ENCODE data around the gene FYB2. TPM values are rescaled to one million over a fixed set of nuclear protein-coding genes. Genes with fewer than 3 reads are reported as not detected.

FYB2 gene, protein sequence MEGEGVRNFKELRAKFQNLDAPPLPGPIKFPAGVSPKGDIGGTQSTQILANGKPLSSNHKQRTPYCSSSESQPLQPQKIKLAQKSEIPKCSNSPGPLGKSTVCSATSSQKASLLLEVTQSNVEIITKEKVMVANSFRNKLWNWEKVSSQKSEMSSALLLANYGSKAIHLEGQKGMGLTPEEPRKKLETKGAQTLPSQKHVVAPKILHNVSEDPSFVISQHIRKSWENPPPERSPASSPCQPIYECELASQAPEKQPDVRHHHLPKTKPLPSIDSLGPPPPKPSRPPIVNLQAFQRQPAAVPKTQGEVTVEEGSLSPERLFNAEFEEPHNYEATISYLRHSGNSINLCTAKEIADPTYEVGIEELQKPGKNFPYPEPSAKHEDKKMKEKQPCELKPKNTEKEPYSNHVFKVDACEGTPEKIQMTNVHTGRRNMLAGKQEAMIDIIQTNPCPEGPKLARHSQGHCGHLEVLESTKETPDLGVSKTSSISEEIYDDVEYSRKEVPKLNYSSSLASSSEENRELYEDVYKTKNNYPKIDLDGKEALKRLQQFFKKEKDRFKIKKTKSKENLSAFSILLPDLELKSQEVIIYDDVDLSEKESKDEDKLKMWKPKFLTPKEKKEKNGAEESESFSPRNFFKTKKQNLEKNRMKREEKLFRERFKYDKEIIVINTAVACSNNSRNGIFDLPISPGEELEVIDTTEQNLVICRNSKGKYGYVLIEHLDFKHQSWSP
- total RNA-seq (ENCODE audit: low replicate concordance): not detected in 2 replicates

DNA sequence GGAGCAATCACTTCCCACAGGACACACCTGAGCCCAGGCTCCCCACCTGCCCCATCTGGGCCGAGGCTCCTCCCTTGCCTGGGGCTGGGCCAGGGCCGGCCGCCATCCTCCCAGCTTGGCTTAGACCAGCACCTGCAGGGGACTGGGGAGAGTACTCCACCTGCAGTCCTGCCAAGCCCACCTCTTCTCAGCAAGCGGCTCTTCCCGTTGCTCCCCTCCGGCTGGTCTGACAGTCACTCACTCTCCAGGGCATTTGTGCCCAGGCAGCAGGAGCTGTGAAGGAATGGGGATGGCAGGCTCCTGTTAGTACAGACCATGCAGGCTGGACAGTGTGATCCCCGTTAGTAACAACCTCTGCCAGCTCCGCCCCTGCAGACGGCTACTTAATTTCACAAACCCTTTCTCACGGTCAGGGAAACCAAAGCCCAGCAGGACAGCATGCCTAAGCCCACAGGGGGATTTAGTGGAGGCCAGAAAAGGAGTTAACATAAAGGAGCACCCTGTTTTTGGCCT lies at the start of gene FYB2:
Gene FYB2, minus strand, starts transcription at position 18 of the 513 bp plus-strand sequence. CDS start 114 bp downstream, outside the sequence.
- no peak within 1 kb of the TSS for H3K4me3 ChIP-seq (ENCODE audit: low read depth, low read length)
- no peak for DNase-seq (ENCODE audit: low read depth)
- TF ChIP-seq, protein P1, sequence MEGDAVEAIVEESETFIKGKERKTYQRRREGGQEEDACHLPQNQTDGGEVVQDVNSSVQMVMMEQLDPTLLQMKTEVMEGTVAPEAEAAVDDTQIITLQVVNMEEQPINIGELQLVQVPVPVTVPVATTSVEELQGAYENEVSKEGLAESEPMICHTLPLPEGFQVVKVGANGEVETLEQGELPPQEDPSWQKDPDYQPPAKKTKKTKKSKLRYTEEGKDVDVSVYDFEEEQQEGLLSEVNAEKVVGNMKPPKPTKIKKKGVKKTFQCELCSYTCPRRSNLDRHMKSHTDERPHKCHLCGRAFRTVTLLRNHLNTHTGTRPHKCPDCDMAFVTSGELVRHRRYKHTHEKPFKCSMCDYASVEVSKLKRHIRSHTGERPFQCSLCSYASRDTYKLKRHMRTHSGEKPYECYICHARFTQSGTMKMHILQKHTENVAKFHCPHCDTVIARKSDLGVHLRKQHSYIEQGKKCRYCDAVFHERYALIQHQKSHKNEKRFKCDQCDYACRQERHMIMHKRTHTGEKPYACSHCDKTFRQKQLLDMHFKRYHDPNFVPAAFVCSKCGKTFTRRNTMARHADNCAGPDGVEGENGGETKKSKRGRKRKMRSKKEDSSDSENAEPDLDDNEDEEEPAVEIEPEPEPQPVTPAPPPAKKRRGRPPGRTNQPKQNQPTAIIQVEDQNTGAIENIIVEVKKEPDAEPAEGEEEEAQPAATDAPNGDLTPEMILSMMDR (IDR thresholded peaks at IDR 0.05; ENCODE audit: insufficient read depth, low read length): no peak

DNA sequence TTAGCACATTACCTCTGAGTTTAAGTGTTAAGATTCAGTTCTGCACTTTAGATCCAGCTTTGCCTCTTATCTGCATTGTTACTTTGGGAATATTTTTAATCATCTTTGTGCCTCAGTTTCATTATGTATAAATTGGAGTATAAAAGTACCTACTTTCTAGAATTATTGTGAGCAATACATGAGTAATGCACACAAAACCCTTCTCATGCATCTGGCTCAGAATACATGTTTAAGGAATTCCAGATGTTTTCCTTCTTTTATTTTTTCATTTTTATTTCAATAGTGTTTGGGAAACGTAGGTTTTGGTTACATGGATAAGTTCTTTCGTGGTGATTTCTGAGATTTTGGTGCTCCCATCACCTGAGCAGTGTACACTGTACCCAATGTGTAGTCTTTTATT lies 49.6 kb upstream of the FYB2 start:
- TF ChIP-seq, protein P1 (IDR thresholded peaks at IDR 0.05; ENCODE audit: insufficient read depth, low read length): no peak
- H3K4me3 ChIP-seq (ENCODE audit: low read depth, low read length): no peak overlapping the region
- peak; percentile 72 for DNase-seq (ENCODE audit: low read depth)

DNA sequence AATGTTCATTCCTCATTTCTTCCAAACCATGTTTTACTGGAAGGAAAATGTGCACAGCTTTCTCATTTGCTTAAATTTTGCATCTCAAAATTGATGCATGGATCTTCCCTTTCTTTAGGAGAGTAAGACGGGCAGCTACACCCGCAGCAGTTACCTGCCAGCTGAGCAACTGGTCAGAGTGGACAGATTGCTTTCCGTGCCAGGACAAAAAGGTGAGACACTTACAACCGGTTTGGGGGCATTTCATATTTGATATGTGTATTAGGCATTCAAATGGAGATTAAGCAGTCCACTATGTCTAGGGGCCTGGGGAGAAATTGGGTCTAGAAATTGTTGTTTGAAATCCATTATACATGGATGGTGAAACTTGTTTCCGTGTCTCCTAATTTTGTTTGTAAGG lies 48.3 kb upstream of the FYB2 start:
- no peak overlapping the region for H3K4me3 ChIP-seq (ENCODE audit: low read depth, low read length)
- TF ChIP-seq, protein P1 (IDR thresholded peaks at IDR 0.05; ENCODE audit: insufficient read depth, low read length): no peak
- DNase-seq (ENCODE audit: low read depth): no peak

DNA sequence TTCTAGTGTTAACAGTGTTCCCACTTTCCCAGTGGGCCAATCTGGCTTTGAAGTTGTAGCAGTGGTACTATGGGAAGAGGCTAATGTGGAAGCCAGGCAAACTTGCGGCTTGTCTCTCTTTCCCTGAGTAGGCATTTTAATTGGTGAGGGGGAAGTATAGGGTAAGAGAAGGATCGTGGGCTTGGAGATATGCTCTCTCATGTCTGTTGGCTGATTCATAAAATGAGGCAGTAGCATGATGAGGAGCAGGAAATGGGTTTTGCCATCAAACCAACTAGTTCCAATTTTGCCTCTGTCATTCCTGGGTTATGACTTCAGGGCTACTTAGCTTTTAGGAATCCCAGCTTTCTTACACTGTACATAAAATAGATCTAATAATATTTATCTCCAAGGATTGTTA lies 47.5 kb upstream of the FYB2 start:
- TF ChIP-seq, protein P1 (IDR thresholded peaks at IDR 0.05; ENCODE audit: insufficient read depth, low read length): no peak
- H3K4me3 ChIP-seq (ENCODE audit: low read depth, low read length): no peak overlapping the region
- DNase-seq (ENCODE audit: low read depth): peak; percentile 73

DNA sequence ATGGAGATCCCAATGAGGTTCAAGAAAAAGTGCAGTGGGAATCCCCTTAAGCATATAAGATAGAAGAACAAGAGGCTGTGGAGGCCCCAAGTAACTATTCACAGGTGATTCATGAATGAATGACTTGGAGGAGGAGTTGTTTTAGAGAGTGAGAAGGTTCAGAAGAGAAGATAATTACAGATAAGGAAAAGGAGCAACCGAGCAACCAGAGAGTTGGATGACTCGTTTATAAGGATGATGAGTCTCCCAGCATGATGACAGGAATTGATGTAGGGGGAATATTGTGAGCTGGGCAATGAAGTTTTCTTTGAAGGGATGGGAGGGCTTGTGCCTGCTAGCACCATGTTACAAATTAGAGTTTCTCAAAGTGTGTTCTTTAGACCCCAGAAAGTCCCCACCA lies 45.2 kb upstream of the FYB2 start:
- no peak for DNase-seq (ENCODE audit: low read depth)
- H3K4me3 ChIP-seq (ENCODE audit: low read depth, low read length): no peak overlapping the region
- TF ChIP-seq, protein P1 (IDR thresholded peaks at IDR 0.05; ENCODE audit: insufficient read depth, low read length): no peak

DNA sequence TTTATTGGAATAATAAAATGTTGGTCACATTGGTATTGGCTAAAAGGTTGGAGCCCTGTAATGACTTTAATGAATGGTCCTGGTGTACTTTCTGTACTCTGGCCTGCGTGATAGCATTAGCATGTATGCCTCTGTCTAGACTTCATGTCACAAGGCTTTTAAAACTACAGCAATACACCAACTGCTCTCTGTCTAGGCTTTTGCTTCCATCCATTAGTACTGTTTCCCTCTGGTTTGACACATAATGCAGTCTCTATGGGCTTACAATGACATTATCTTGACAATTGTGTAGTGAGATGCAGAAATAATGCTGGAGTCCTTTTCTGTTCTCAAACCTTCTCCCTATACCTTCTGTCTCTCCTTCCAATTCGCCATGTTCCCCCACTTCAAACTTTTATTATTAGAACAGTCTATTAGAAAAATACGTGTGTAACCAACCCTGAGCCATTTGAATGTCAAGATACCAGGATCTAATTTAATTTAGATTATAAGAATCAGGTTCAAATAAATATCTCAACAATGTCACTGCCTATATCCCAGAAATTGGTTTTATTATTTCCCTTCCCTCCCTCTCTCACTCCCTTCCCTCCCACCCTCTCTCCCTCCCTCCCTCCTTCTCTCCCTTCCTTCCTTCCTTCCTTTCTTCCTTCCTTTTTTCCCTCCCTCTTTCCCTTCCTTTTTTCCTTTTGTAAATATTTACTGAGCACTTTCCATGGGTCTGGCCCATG lies 44.2 kb upstream of the FYB2 start:
- no peak overlapping the region for H3K4me3 ChIP-seq (ENCODE audit: low read depth, low read length)
- TF ChIP-seq, protein P1 (IDR thresholded peaks at IDR 0.05; ENCODE audit: insufficient read depth, low read length): no peak
- DNase-seq (ENCODE audit: low read depth): no peak
